ENCODE data around the gene ETS2. TPM values are rescaled to one million over a fixed set of nuclear protein-coding genes. Genes with fewer than 3 reads are reported as not detected.

Gene ETS2
- total and polyA plus RNA-seq, 10 of the 15 experiments (the other 5 are each of a cell fraction or from before 2014, with no cell fraction given): 0.52 to 8.6 (median 3.8) TPM

GRCh38 chr21:38811257-38811656 is 5.5 kb downstream of the ETS2 start:
- H2AFZ ChIP-seq (ENCODE audit: control insufficient read depth, low read depth, low read length): no peak overlapping the region
- H3K27ac ChIP-seq (ENCODE audit: control insufficient read depth, insufficient read depth): no peak overlapping the region
- FAIRE-seq (peak; percentile 57), DNase-seq (ENCODE audit: low read depth, low spot score) (no peak), ATAC-seq (no peak)
- CTCF ChIA-PET: no interaction called here
- no peaks in the 10 kb centered on the region for H3K9me3 ChIP-seq (replicated peaks; ENCODE audit: control insufficient read depth, insufficient read depth, low read length)
- no peak overlapping the region for H3K9ac ChIP-seq (ENCODE audit: control insufficient read depth, insufficient read depth, low read length)
- intact Hi-C loops (cut with micrococcal nuclease; ENCODE audit: unreplicated experiment) (no loop called here), in situ Hi-C loops (cut with MboI) (no loop called here)
- no peak for TF ChIP-seq EED (IDR thresholded peaks at IDR 0.05; ENCODE audit: low read depth)
- TF ChIP-seq HCFC1 (IDR thresholded peaks at IDR 0.05; ENCODE audit: low read length): no peak
- TF ChIP-seq SIX5 (IDR thresholded peaks at IDR 0.05; ENCODE audit: low read depth, low read length, severe bottlenecking): no peak
- TF ChIP-seq HDGF (IDR thresholded peaks at IDR 0.05): no peak
- TF ChIP-seq USF2 (IDR thresholded peaks at IDR 0.05; ENCODE audit: borderline replicate concordance, low read depth, low read length): no peak
- no peak for TF ChIP-seq CREM (IDR thresholded peaks at IDR 0.05; ENCODE audit: low read depth)
- no peak for TF ChIP-seq SUZ12 (IDR thresholded peaks at IDR 0.05; ENCODE audit: unreplicated experiment)
- no peak for TF ChIP-seq LARP7 (IDR thresholded peaks at IDR 0.05)
- TF ChIP-seq NFXL1 (IDR thresholded peaks at IDR 0.05; ENCODE audit: borderline replicate concordance): no peak
- no peak for TF ChIP-seq GATAD2B (conservative IDR thresholded peaks at IDR 0.05; ENCODE audit: low read depth)
- TF ChIP-seq PAX5 (IDR thresholded peaks at IDR 0.05; ENCODE audit: borderline replicate concordance, low read depth, low read length): no peak
- TF ChIP-seq IRF5 (IDR thresholded peaks at IDR 0.05; ENCODE audit: borderline replicate concordance): no peak
- TF ChIP-seq ZNF207 (IDR thresholded peaks at IDR 0.05; ENCODE audit: borderline replicate concordance): no peak
- H4K20me1 ChIP-seq (ENCODE audit: control insufficient read depth, insufficient read depth): no peaks in the 10 kb centered on the region
- H3K4me2 ChIP-seq (ENCODE audit: control insufficient read depth, insufficient read depth): no peak overlapping the region
- peaks cover 2 to 14% of the 10 kb centered on the region in 2 experiments; a peak in 3 of 4 replicates for H3K36me3 ChIP-seq (ENCODE audit: control insufficient read depth in 2 of 2, insufficient read depth in 2 of 2, low read length in 1 of 2)
- SMC1A ChIA-PET (ENCODE audit: uncharacterized antibody, unreplicated experiment): no interaction called here
- no peaks in the 10 kb centered on the region for H3K27me3 ChIP-seq (replicated peaks in 1 of 2; ENCODE audit: control insufficient read depth in 2 of 2, insufficient read depth in 2 of 2, low read length in 1 of 2)
- POLR2A ChIA-PET: no interaction called here
- BruUV-seq (replicated peaks): no TSS peak
- no peaks in the 10 kb centered on the region; the same call in 1 of the 2 replicates for H3K4me1 ChIP-seq (ENCODE audit: control insufficient read depth, insufficient read depth, low read length)
- no peak overlapping the region for H3K4me3 ChIP-seq
- RAD21 ChIA-PET (ENCODE audit: unreplicated experiment): no interaction called here
- WGBS (ENCODE audit: insufficient coverage, insufficient replicate concordance, low lambda C conversion rate, missing lambda C conversion rate): 73% methylated on average over 8 of the region's 8 CpGs
- H3K79me2 ChIP-seq (ENCODE audit: control insufficient read depth, insufficient read depth, low read length): no peaks in the 10 kb centered on the region
